Liver (tissue), 3 donors: ENCODE measurements around the gene FEM1C.
A peak's percentile ranks its signal among the peaks of the same experiment; 100 is the strongest.

Experiments used
- CTCF ChIP-seq: fragments of 150-350 bp; IDR thresholded peaks from 2 replicates; pipeline ENCODE4 v1.5.1; 2017; ENCODE audit warnings: improper control_type of control experiment, low read depth, low read length; ENCODE audit not compliant: missing input control
- MAX ChIP-seq: IDR thresholded peaks from 2 replicates; pipeline ENCODE4 v1.6.1; 2016; ENCODE audit warnings: antibody characterized with exemption
- YY1 ChIP-seq: IDR thresholded peaks from 2 replicates; pipeline ENCODE4 v1.6.1; 2016; ENCODE audit warnings: antibody characterized with exemption, mild to moderate bottlenecking
- TF ChIP-seq, protein P1 (sequence below): IDR thresholded peaks from 2 replicates; pipeline ENCODE4 v1.6.1; 2016; ENCODE audit warnings: antibody characterized with exemption
- donor health status: healthy.
- donor health status: healthy.

DNA sequence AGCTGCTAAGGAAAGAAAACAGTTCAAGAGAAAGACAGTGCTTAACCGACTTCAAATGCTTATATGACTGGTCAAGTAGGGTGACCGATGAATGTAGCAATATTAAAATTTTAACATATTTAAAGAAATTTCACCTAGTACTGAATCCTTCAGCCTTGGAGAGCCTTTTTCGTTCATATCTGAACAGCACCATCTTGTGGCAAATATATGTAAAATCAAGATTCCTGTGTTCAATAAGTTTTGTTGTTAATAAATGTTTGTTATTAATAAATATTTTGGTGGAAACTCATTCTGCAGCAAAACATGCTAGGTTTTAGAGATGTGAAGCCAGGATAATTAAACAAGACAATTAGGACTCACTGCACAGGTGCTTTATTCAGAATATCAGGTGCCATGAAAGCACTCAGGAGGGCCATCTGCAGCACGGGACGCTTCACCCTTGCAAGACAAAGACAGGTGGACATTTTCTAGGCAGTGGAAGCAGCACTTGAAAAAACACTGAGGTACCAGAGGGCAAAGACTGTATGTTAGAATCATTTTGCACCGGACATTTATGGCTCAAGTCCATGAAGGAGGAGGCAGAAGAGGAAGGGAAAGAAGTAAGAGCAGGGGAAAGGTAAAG, 42.1 kb upstream of the FEM1C start:
- TF ChIP-seq CTCF (peak; percentile 43), MAX (no peak), YY1 (no peak)
- TF ChIP-seq, protein P1, sequence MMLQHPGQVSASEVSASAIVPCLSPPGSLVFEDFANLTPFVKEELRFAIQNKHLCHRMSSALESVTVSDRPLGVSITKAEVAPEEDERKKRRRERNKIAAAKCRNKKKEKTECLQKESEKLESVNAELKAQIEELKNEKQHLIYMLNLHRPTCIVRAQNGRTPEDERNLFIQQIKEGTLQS = no peak
